Mammary epithelial cell (primary cell): ENCODE measurements around the gene TBX19.

Experiments
- EZH2 ChIP-seq: IDR thresholded peaks from 2 replicates; pipeline ENCODE4 v1.6.1; 2012; ENCODE audit warnings: low read length, inconsistent platforms, borderline replicate concordance
- TF ChIP-seq, protein P1 (sequence below), 2 donors: IDR thresholded peaks in 1 of 2; conservative IDR thresholded peaks in 1 of 2; 2 replicates each; pipeline ENCODE4 v1.5.1; 2011 to 2012; ENCODE audit warnings: inconsistent platforms in 2 of 2, low read length in 2 of 2, mild to moderate bottlenecking in 2 of 2, control low read depth in 1 of 2, low read depth in 1 of 2; ENCODE audit not compliant: insufficient read depth in 1 of 2; ENCODE audit errors: extremely low read depth in 1 of 2

DNA sequence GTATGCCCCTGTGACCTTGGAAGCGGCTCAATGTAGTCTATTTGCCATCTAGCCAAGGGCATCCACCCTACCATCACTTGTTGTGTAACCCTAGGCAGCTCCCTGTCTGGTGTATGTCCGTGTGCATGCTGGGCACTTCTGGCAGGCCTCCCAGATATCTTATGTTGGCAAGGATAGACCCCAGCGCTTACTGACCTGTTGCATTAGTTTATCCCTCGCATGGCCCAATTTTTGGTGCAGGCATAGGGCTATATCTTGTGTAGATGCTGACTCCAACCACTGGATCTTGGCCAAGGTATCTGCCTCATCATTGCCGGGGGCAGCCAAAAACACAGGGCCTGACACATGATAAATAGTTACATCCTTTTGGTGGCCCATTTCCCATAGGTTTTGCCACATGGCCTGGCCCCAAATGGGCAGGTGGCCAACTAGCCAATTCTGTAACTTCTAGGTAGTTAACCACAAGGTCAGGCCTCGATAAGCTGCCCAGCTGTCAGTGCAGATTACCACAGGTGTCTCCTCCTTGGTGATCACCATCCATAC, 14.0 kb upstream of the TBX19 start:
- TF ChIP-seq, protein P1, sequence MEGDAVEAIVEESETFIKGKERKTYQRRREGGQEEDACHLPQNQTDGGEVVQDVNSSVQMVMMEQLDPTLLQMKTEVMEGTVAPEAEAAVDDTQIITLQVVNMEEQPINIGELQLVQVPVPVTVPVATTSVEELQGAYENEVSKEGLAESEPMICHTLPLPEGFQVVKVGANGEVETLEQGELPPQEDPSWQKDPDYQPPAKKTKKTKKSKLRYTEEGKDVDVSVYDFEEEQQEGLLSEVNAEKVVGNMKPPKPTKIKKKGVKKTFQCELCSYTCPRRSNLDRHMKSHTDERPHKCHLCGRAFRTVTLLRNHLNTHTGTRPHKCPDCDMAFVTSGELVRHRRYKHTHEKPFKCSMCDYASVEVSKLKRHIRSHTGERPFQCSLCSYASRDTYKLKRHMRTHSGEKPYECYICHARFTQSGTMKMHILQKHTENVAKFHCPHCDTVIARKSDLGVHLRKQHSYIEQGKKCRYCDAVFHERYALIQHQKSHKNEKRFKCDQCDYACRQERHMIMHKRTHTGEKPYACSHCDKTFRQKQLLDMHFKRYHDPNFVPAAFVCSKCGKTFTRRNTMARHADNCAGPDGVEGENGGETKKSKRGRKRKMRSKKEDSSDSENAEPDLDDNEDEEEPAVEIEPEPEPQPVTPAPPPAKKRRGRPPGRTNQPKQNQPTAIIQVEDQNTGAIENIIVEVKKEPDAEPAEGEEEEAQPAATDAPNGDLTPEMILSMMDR (conservative IDR thresholded peaks at IDR 0.05 in 1 of 2, IDR thresholded peaks at IDR 0.05 in 1 of 2; ENCODE audit: extremely low read depth in 1 of 2, insufficient read depth in 1 of 2, low read depth in 1 of 2, low read length in 2 of 2) = no peak
- no peak for TF ChIP-seq EZH2
